Activated CD8-positive, alpha-beta memory T cell treated with anti-CD3 and anti-CD28 coated beads, Interleukin-2, amount 10 ng/mL, durations not matched to agents 7 days and 5 days (primary cell): ENCODE measurements around the gene GSK3A. TPM values are rescaled to one million over a fixed set of nuclear protein-coding genes. Genes with fewer than 3 reads are reported as not detected.

Source experiments
- ATAC-seq: fragments of 150-1000 bp; cut with Tn5 transposase; one replicate; pipeline ENCODE4 v1.10.0; 2021; ENCODE audit warnings: moderate library complexity
- CTCF ChIA-PET: fragments of 350-600 bp; sonication (Branson Sonifier 250); formaldehyde crosslinking; loops from one replicate; lab custom pipeline; 2021; ENCODE audit warnings: antibody characterized with exemption; lab: Charles Lee
- DNase-seq: peaks from one replicate; pipeline ENCODE4 v3.0.0-alpha.2; 2020
- H3K27ac Mint-ChIP-seq: one replicate; pipeline ENCODE4 v1.8.0; 2021; ENCODE audit warnings: mild to moderate bottlenecking, mixed read lengths
- H3K27me3 Mint-ChIP-seq: one replicate; pipeline ENCODE4 v1.8.0; 2021; ENCODE audit warnings: mixed read lengths
- H3K36me3 Mint-ChIP-seq: one replicate; pipeline ENCODE4 v1.8.0; 2021; ENCODE audit warnings: mild to moderate bottlenecking, mixed read lengths
- H3K4me1 Mint-ChIP-seq: one replicate; pipeline ENCODE4 v1.8.0; 2021; ENCODE audit warnings: mixed read lengths
- H3K4me3 Mint-ChIP-seq: one replicate; pipeline ENCODE4 v1.8.0; 2021; ENCODE audit warnings: mild to moderate bottlenecking, moderate library complexity, mixed read lengths
- H3K9me3 Mint-ChIP-seq: one replicate; pipeline ENCODE4 v1.8.0; 2022; ENCODE audit warnings: low read depth, mixed read lengths
- total RNA-seq, 2 experiments: library from RNA; stranded (reverse); gene quantifications; one replicate each; pipeline ENCODE4 v1.2.3, GENCODE V29; 2021

Gene GSK3A
- total RNA-seq, 2 experiments from 2014 or later = 47.3 to 53.8 TPM

DNA sequence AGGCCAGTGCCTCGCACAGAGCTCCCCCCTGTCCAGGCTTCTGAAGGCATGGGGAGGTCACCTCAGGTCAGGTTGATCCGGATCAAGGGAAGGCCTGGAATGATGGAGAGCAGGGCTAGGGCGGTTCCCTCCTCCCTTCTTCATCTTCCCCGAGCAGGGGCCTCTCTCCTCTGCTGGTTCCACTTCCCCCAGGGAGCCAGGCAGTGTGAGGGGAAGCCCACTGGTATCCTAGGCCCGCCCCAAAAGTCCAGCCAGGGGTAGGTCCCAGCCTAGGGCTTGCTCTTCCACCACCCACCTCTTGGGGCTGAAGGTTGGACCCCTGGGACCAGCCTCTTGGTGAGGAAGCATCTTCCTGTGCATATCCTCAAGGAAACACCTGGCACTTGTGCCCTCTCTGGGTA is 43.1 kb upstream of the GSK3A start:
- Mint-ChIP-seq H3K36me3 (peaks cover 6% of the 10 kb centered on the region), H3K4me1 (peaks cover 18% of the 10 kb centered on the region), H3K4me3 (peak overlapping the region; percentile 79), H3K9me3 (no peaks in the 10 kb centered on the region), H3K27me3 (no peaks in the 10 kb centered on the region), H3K27ac (no peak overlapping the region)
- DNase-seq (no peak), ATAC-seq (no peak)
- CTCF ChIA-PET = interaction anchor here (0.8 to 1.3 kb wide), 2 partner anchors 149 to 177 kb away, joined by 3 to 6 read pairs; no protein-coding TSS in a partner anchor

DNA sequence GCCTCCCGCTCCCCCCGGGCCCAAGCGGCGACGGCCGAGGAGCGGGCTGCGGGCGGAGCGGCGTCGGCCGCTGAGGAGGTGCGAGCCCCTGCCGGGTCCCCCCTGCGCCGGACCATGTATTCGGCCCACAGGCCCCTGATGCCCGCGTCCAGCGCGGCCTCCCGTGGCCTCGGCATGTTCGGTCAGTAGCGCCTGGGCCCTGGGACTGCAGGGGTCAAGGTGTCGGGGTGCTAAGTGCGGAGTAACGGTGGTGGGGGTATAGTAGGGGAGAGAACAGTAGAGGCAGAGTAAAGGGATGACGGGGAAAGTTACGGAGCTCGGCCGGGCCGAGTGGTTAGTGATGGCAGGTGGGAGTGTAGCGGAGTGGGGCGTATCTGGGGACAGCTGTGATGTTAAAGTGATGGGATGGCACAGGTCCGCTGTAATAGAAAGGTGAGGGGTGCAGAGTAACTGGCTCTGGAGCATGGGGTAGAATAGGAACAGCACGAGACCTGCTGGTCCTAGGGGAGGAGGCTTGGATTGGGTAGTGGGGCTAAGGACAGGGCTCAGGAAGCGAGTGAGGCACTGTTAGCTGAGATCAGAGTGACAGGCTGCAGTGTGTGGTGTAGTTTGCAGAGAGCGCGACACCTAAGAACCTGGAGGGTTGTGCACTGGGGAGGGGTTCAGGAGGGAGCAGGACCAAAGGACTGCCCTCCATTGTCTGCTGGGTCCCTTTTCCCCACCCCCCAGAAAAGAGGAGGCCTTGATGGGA is 42.4 kb upstream of the GSK3A start:
- Mint-ChIP-seq H3K9me3 (no peaks in the 10 kb centered on the region), H3K4me1 (peaks cover 18% of the 10 kb centered on the region), H3K27ac (peak overlapping the region; percentile 73), H3K36me3 (peaks cover 6% of the 10 kb centered on the region), H3K27me3 (no peaks in the 10 kb centered on the region), H3K4me3 (peak overlapping the region; percentile 79)
- DNase-seq = peak; percentile 59
- CTCF ChIA-PET = interaction anchor here (0.8 to 1.3 kb wide), 7 partner anchors 11 to 176 kb away, joined by 3 to 7 read pairs (median 3); no protein-coding TSS in a partner anchor
- ATAC-seq = no peak

DNA sequence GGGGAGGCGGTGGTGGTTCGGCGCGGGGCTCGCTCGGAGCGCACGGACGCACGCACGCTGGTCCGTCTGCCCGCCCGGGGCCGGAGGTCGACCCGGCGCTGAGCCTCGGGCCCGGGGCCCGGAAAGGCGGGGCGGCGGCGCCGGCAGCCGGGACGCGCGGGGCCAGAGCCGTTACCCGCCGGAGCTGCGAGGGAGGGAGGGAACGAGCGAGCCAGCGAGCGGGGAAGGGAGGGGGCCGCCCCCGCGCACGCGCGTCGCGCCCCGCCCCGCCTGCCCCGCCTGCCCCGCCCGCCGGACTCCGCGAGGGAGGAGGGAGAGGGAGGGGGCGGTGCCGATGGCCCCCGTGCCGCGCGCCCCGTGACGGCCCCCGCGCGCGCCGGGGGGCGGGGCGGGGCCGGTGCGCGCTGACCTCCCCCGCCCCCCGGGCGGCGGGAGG is 41.7 kb upstream of the GSK3A start:
- Mint-ChIP-seq H3K4me3 (no peak overlapping the region), H3K27me3 (no peaks in the 10 kb centered on the region), H3K9me3 (no peaks in the 10 kb centered on the region), H3K36me3 (peaks cover 6% of the 10 kb centered on the region), H3K27ac (no peak overlapping the region), H3K4me1 (peaks cover 25% of the 10 kb centered on the region)
- ATAC-seq = peak; percentile 43
- peak; percentile 89 for DNase-seq
- CTCF ChIA-PET = interaction anchor here (1.0 to 1.3 kb wide), 6 partner anchors 12 to 176 kb away, joined by 3 to 7 read pairs (median 4); no protein-coding TSS in a partner anchor

GRCh38 chr19:42283188-42284065 is 41.0 kb upstream of the GSK3A start:
- no peaks in the 10 kb centered on the region for H3K9me3 Mint-ChIP-seq
- CTCF ChIA-PET = interaction anchor here (1.0 to 2.1 kb wide), 5 partner anchors 13 to 175 kb away, joined by 3 to 10 read pairs (median 4); partner anchors contain the start of genes CIC and GSK3A
- peak; percentile 71 for ATAC-seq
- no peaks in the 10 kb centered on the region for H3K27me3 Mint-ChIP-seq
- peak; percentile 97 for DNase-seq
- H3K4me3 Mint-ChIP-seq = no peak overlapping the region
- no peak overlapping the region for H3K27ac Mint-ChIP-seq
- peaks cover 32% of the 10 kb centered on the region for H3K4me1 Mint-ChIP-seq
- H3K36me3 Mint-ChIP-seq = peaks cover 6% of the 10 kb centered on the region

GRCh38 chr19:42282819-42283187 is 40.4 kb upstream of the GSK3A start:
- H3K4me1 Mint-ChIP-seq = peaks cover 35% of the 10 kb centered on the region
- H3K27me3 Mint-ChIP-seq = no peaks in the 10 kb centered on the region
- CTCF ChIA-PET = interaction anchor here (1.0 to 2.1 kb wide), 6 partner anchors 13 to 174 kb away, joined by 3 to 10 read pairs (median 4); partner anchors contain the start of genes CIC and GSK3A

DNA sequence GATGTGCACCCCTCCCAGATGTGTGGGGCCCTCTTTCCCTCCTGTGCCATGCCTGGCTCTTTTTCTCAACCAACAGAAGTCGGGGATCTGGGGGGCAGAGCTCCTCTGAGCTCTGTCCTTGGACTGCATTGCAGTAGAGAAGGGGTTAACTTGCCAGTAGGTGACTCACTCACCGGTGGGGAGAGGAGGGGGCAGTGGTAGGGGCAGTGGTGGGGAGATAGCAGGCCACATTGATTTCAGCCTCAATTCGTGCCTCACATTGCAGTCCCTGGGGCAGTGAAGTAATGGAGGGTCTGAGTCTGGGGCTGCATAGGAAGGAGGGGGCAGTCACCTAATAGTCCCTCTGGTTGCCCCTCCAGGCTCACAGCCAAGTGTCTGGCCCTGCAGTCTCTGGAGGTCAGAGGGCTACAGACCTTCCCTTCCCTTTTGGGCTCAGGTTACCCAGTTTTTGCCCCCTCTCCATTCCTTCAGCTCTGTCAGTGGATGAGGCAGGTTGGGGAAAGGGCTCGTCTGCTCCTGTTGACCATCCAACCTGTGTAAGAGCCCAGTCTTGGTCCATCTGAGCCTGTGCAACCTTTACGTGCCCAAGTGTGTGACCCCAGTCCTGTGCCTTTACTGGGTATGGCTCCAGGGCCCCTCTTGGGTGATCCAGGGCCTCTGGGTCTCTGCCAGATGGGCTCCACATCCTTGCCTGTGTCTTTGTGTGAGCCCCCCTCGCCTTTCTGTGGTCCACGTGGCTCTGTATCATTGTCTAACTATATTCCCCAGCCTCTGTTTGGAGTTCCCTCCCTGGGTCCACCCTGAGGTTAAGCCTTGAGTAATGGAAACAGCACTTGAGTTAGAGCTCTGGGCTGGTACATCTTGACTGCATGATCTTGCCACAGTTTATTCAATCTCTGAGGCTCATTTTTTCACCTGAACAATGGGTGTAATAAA is 39.7 kb upstream of the GSK3A start:
- no peak overlapping the region for H3K27ac Mint-ChIP-seq
- ATAC-seq (no peak), DNase-seq (no peak)
- peaks cover 41% of the 10 kb centered on the region for H3K4me1 Mint-ChIP-seq
- no peaks in the 10 kb centered on the region for H3K27me3 Mint-ChIP-seq
- no peaks in the 10 kb centered on the region for H3K9me3 Mint-ChIP-seq
- H3K36me3 Mint-ChIP-seq = no peaks in the 10 kb centered on the region
- CTCF ChIA-PET = interaction anchor here (1.0 to 2.1 kb wide), 8 partner anchors 12 to 173 kb away, joined by 3 to 10 read pairs (median 4); partner anchors contain the start of genes CIC and GSK3A
- no peak overlapping the region for H3K4me3 Mint-ChIP-seq

More at GRCh38 chr19:42282819-42283187, 40.4 kb upstream of the GSK3A start:
- Mint-ChIP-seq H3K27ac (no peak overlapping the region), H3K4me3 (no peak overlapping the region), H3K36me3 (peaks cover 4% of the 10 kb centered on the region), H3K9me3 (no peaks in the 10 kb centered on the region)
- DNase-seq = no peak
- no peak for ATAC-seq

DNA sequence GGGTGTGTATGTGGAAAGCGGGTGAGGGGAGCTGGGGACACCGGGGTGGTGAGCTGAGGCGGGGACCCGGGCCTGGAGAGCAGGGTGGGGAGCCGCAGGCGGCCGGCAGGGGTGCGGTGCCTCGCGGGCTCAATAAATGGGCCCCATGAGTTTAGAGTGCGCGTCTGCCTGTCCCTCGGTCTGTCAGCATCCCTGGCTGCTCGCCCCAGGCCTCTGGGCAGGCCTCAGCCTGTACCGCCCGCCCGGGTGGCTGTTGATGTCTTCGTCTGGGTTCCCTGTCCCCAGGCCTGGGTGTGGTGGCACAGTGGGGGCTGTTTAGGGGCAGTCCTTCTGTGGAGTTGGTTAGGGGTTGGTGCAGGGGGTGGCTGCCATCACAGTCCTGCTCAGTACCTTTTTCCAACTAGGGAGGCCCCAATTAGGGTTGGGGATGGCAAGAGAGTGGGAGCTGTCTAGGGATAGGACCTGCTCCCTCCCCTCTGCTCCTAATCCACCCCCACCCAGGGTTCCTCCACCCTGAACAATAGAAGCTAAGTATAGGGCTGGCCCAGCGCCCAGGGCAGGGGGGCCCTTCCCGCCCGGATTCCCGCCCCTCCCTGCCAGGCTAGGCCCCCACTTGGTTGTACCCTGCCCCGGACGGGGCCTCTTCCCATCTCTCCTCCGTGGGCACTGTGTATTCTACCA is 38.9 kb upstream of the GSK3A start:
- CTCF ChIA-PET = interaction anchor here (1.0 to 5.8 kb wide), 6 partner anchors 14 to 65 kb away, joined by 3 to 87 read pairs (median 8); partner anchors contain the start of gene GSK3A
- no peak for ATAC-seq
- H3K27ac Mint-ChIP-seq = peak overlapping the region; percentile 76

DNA sequence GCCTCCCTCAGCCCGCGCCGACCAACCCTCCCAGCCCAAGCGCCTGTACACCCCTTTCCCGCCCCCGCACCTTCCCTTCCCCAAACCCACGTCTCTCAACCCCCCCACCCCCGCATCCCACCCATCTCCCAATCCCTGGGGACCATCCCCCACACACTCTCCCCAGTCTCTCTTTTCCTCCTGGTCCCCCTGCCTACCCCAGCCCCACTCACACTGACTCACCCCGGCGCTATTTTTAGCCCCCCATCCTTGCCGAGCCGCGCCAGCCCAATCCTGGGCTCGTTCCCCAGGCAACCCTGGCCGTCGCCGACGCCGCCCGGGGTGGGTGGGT is 38.4 kb upstream of the GSK3A start:
- DNase-seq (no peak), ATAC-seq (no peak)
- CTCF ChIA-PET = interaction anchor here (1.3 to 5.8 kb wide), 11 partner anchors 11 to 157 kb away, joined by 3 to 87 read pairs (median 8); partner anchors contain the start of genes CIC, GSK3A and POU2F2
- H3K27ac Mint-ChIP-seq = no peak overlapping the region
- H3K4me3 Mint-ChIP-seq = no peak overlapping the region
- H3K9me3 Mint-ChIP-seq = no peaks in the 10 kb centered on the region
- H3K36me3 Mint-ChIP-seq = no peaks in the 10 kb centered on the region
- H3K4me1 Mint-ChIP-seq = peaks cover 49% of the 10 kb centered on the region
- H3K27me3 Mint-ChIP-seq = no peaks in the 10 kb centered on the region

More for the DNA sequence above, 38.9 kb upstream of the GSK3A start:
- no peaks in the 10 kb centered on the region for H3K9me3 Mint-ChIP-seq
- H3K36me3 Mint-ChIP-seq = no peaks in the 10 kb centered on the region
- peak; percentile 56 for DNase-seq
- H3K4me3 Mint-ChIP-seq = no peak overlapping the region
- H3K27me3 Mint-ChIP-seq = no peaks in the 10 kb centered on the region
- peaks cover 49% of the 10 kb centered on the region for H3K4me1 Mint-ChIP-seq

- Mint-ChIP-seq H3K36me3 (no peaks in the 10 kb centered on the region), H3K4me1 (peaks cover 47% of the 10 kb centered on the region), H3K9me3 (no peaks in the 10 kb centered on the region), H3K27me3 (no peaks in the 10 kb centered on the region), H3K27ac (peak overlapping the region; percentile 95), H3K4me3 (no peak overlapping the region)
- DNase-seq (peak; percentile 94), ATAC-seq (peak; percentile 60)
- CTCF ChIA-PET = interaction anchor here (0.6 to 5.8 kb wide), 38 partner anchors 9 to 405 kb away, joined by 3 to 87 read pairs (median 5); partner anchors contain the start of genes CIC, DEDD2, ERF and GSK3A
Observed at GRCh38 chr19:42279902-42280814, 37.8 kb upstream of the GSK3A start.

DNA sequence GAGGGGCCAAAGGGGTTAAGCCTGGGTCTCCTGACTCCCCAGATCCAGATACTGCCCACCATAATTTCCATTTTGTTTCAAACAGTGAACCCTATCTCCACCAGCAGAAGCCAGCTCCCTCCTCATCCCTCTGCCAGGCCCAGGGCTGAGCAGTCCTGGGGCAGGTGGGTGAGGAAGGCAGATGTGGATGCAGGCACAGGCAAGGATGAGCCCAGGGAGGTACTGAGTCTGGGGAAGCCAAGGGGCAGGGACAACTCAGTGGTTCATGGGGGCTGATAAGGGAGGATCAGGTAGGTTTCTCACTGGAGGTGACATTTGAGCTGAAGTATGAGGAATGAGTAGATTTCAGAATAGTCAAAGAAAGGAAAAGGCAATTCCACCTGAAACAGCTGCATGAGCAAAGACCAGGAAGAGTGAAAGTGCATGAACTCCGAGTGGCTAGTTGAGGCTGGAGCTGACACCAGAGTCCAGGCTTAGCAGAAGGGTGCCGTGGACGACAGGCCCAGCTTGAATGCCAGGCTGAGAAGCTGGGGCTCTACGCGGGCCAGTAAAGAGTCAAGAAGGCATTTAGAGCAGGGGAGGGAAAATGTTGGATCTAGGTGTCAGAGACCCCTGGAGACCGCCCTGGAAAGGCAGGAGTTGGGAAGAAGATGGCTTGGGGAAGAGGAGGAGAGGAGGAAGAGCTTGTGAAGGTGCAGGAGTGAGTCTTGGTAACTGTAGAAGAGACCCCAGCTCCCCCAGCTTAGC is 36.9 kb upstream of the GSK3A start:
- Mint-ChIP-seq H3K9me3 (no peaks in the 10 kb centered on the region), H3K4me1 (peaks cover 49% of the 10 kb centered on the region), H3K4me3 (no peak overlapping the region), H3K27me3 (no peaks in the 10 kb centered on the region), H3K27ac (peak overlapping the region; percentile 95), H3K36me3 (no peaks in the 10 kb centered on the region)
- DNase-seq = no peak
- CTCF ChIA-PET = interaction anchor here (0.6 to 5.8 kb wide), 38 partner anchors 9 to 404 kb away, joined by 3 to 87 read pairs (median 5); partner anchors contain the start of genes CIC, DEDD2, ERF and GSK3A
- ATAC-seq = no peak
